ENCODE data around the gene EPHB1. TPM values are rescaled to one million over a fixed set of nuclear protein-coding genes. Genes with fewer than 3 reads are reported as not detected.

The EPHB1 gene
- total RNA-seq, 2 donors from 2014 or later = 2.3 to 21.2 TPM

- WGBS = 83% methylated on average over 2 of the region's 2 CpGs
- intact Hi-C loops (cut with DNase I) = no loop called here
- Histone ChIP-seq H3K9me3 (no peaks in the 10 kb centered on the region), H3K36me3 (no peaks in the 10 kb centered on the region), H3K27ac (no peak overlapping the region), H3K27me3 (replicated peaks; ENCODE audit: insufficient read depth) (no peaks in the 10 kb centered on the region), H3K4me1 (replicated peaks) (no peaks in the 10 kb centered on the region), H3K4me3 (no peak overlapping the region)
- no peak for TF ChIP-seq CTCF (IDR thresholded peaks at IDR 0.05)
- no peak for TF ChIP-seq POLR2AphosphoS5 (IDR thresholded peaks at IDR 0.05)
- no peak for TF ChIP-seq POLR2A (IDR thresholded peaks at IDR 0.05)
- DNase-seq (ENCODE audit: low spot score) = no peak
Measured at GRCh38 chr3:135041601-135042000, 246.5 kb downstream of the EPHB1 start.

DNA sequence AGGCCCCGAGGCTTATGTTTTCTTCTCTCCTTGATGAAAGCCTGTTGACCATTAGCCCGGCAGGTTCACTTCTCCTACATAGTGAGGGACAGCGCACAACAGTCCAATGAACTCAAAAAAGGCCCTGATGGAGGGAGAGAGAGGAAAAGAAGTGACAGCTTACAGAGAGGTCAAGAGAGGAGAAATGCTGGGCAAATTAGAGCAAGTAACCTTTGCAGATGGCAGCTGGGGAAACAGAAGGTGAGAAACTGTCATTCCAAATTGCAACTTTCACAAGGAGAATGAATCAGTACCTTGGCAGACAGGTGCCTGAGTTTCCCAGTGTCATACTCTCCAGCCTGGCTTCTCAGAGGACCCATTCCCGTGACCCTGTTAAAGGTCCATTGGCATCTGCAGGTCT, 252.0 kb downstream of the EPHB1 start:
- Histone ChIP-seq H3K9me3 (no peaks in the 10 kb centered on the region), H3K4me3 (no peak overlapping the region), H3K27ac (no peak overlapping the region), H3K4me1 (replicated peaks) (no peaks in the 10 kb centered on the region), H3K36me3 (no peaks in the 10 kb centered on the region), H3K27me3 (replicated peaks; ENCODE audit: insufficient read depth) (no peaks in the 10 kb centered on the region)
- WGBS = 87% methylated on average over 4 of the region's 4 CpGs
- no peak for TF ChIP-seq POLR2A (IDR thresholded peaks at IDR 0.05)
- no peak for TF ChIP-seq POLR2AphosphoS5 (IDR thresholded peaks at IDR 0.05)
- no peak for TF ChIP-seq CTCF (IDR thresholded peaks at IDR 0.05)
- no peak for DNase-seq (ENCODE audit: low spot score)
- intact Hi-C loops (cut with DNase I) = no loop called here

DNA sequence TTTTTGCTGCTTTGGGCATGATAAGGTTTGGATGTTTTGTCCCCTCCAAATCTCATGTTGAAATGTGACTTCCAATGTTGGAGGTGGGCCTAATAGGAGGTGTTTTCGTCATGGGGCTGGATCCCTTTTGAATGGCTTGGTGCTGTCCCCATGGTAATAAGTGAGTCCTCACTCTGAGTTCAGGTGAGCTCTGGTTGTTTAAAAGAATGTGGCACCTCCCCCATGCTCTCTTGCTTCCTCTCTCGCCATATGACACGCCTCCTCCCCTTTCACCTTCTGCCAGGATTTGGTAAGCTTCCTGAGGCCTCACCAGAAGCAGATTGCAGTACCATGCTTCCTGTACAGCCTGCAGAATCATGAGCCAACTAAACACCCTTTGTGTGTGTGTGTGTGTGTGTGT, 255.5 kb downstream of the EPHB1 start:
- Histone ChIP-seq H3K4me3 (no peak overlapping the region), H3K4me1 (replicated peaks) (no peaks in the 10 kb centered on the region), H3K36me3 (no peaks in the 10 kb centered on the region), H3K27ac (no peak overlapping the region), H3K27me3 (replicated peaks; ENCODE audit: insufficient read depth) (no peaks in the 10 kb centered on the region), H3K9me3 (no peaks in the 10 kb centered on the region)
- WGBS = 88% methylated on average over 3 of the region's 3 CpGs
- no peak for DNase-seq (ENCODE audit: low spot score)
- intact Hi-C loops (cut with DNase I) = no loop called here
- TF ChIP-seq POLR2AphosphoS5 (IDR thresholded peaks at IDR 0.05) = no peak
- no peak for TF ChIP-seq CTCF (IDR thresholded peaks at IDR 0.05)
- no peak for TF ChIP-seq POLR2A (IDR thresholded peaks at IDR 0.05)

- no peak for DNase-seq (ENCODE audit: low spot score)
- no peak overlapping the region for H3K4me3 ChIP-seq
- 84% methylated on average over 4 of the region's 4 CpGs for WGBS
- H3K4me1 ChIP-seq (replicated peaks) = no peaks in the 10 kb centered on the region
- H3K27me3 ChIP-seq (replicated peaks; ENCODE audit: insufficient read depth) = no peaks in the 10 kb centered on the region
- no peaks in the 10 kb centered on the region for H3K9me3 ChIP-seq
- intact Hi-C loops (cut with DNase I) = no loop called here
- H3K36me3 ChIP-seq = no peaks in the 10 kb centered on the region
- H3K27ac ChIP-seq = no peak overlapping the region
- no peak for TF ChIP-seq POLR2A (IDR thresholded peaks at IDR 0.05)
- TF ChIP-seq POLR2AphosphoS5 (IDR thresholded peaks at IDR 0.05) = no peak
- TF ChIP-seq CTCF (IDR thresholded peaks at IDR 0.05) = no peak
Measured at GRCh38 chr3:135051409-135051973, 256.4 kb downstream of the EPHB1 start.

DNA sequence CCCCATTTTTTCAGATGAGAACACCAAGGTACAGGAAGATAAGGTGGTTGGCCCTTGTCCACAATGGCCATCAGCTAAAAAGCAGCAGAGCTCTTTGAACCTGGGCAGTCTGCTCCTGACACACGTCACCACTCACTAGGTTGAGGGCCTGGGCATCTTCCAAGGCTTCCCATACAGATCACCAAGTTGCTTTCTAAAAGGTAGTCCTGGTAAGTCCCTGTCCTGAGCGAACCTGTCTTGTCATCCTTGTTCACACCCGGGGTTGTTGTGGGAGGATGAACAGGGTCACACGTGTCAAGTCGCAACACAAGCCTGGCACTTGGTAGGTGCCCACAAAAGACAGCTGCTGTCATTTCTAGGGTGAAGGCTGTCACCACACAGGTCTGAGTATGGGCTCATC, 260.4 kb downstream of the EPHB1 start:
- WGBS = 82% methylated on average over 5 of the region's 5 CpGs
- intact Hi-C loops (cut with DNase I) = no loop called here
- Histone ChIP-seq H3K36me3 (no peaks in the 10 kb centered on the region), H3K27me3 (replicated peaks; ENCODE audit: insufficient read depth) (no peaks in the 10 kb centered on the region), H3K4me3 (no peak overlapping the region), H3K4me1 (replicated peaks) (no peaks in the 10 kb centered on the region), H3K9me3 (no peaks in the 10 kb centered on the region), H3K27ac (no peak overlapping the region)
- TF ChIP-seq CTCF (IDR thresholded peaks at IDR 0.05) (no peak), POLR2A (IDR thresholded peaks at IDR 0.05) (no peak), POLR2AphosphoS5 (IDR thresholded peaks at IDR 0.05) (no peak)
- no peak for DNase-seq (ENCODE audit: low spot score)
